Gastrocnemius medialis (tissue), 4 donors: Measurements from ENCODE around the gene FOXC2. TPM values are rescaled to one million over a fixed set of nuclear protein-coding genes. Genes with fewer than 3 reads are reported as not detected.
"Not testable (repeated sequence)": the region's sequence is repeated elsewhere in the genome, so short reads cannot be mapped to it uniquely, and the experiment has no call there.

Experiments
- ATAC-seq, 2 donors: fragments of 150-250 bp; one replicate each; pipeline ENCODE4 v1.9.1; 2016
- DNase-seq, 2 donors: peaks; one replicate each; pipeline ENCODE4 v3.0.0-alpha.2; 2019
- H3K27ac ChIP-seq, 4 donors: fragments of 200-600 bp; sonication (generic); 1 replicate in 1 of 4; 2 replicates in 3 of 4; pipeline ENCODE4 v1.5.1; 2016 to 2018; ENCODE audit warnings: mild to moderate bottlenecking in 2 of 4, moderate library complexity in 1 of 4
- H3K27me3 ChIP-seq, 3 donors: fragments of 200-600 bp; sonication (generic) in 2 of 3; 1 replicate in 1 of 3; 2 replicates in 2 of 3; pipeline versions ENCODE4 v1.5.1 to v1.6.0; 2016 to 2019; ENCODE audit warnings: mild to moderate bottlenecking in 1 of 3, moderate library complexity in 1 of 3
- H3K36me3 ChIP-seq, 2 donors: fragments of 200-600 bp; sonication (generic) in 1 of 2; one replicate each; pipeline ENCODE4 v1.5.1; 2017 to 2018
- H3K4me1 ChIP-seq, 2 donors: fragments of 200-600 bp; sonication (generic) in 1 of 2; one replicate each; pipeline ENCODE4 v1.5.1; 2016 to 2017; ENCODE audit warnings: mild to moderate bottlenecking in 2 of 2
- H3K4me3 ChIP-seq, 4 donors: fragments of 200-600 bp; sonication (generic) in 3 of 4; 1 replicate in 1 of 4; 2 replicates in 3 of 4; pipeline ENCODE4 v1.5.1; 2016 to 2019; ENCODE audit warnings: mild to moderate bottlenecking in 2 of 4
- H3K9me3 ChIP-seq, 3 donors: fragments of 200-600 bp; sonication (generic) in 2 of 3; 1 replicate in 1 of 3; 2 replicates in 2 of 3; pipeline ENCODE4 v1.5.1; 2016 to 2019
- CTCF ChIP-seq, 5 experiments: fragments of 450-650 bp in 3 of 5; fragments of 200-600 bp in 2 of 5; sonication (generic) in 2 of 5; IDR thresholded peaks in 4 of 5; conservative IDR thresholded peaks in 1 of 5; 1 replicate in 4 of 5; 2 replicates in 1 of 5; pipeline ENCODE4 v1.5.1; 2016 to 2019; ENCODE audit warnings: antibody characterized with exemption in 5 of 5, mild to moderate bottlenecking in 3 of 5, moderate library complexity in 3 of 5
- POLR2A ChIP-seq, 2 donors: fragments of 450-650 bp; IDR thresholded peaks; one replicate each; pipeline ENCODE4 v1.6.1; 2017; ENCODE audit warnings: antibody characterized with exemption in 2 of 2, mild to moderate bottlenecking in 2 of 2, moderate library complexity in 2 of 2
- in situ Hi-C, 4 donors: fragments of 200-750 bp; cut with MboI; loops; one replicate each; pipeline versions ENCODE4 v1.15.0 to v1.8.0; 2017; ENCODE audit warnings: low sequenced_read_pairs in 4 of 4
- intact Hi-C: fragments of 100-400 bp; cut with DNase I; formaldehyde crosslinking; loops from one replicate; pipeline ENCODE4 v1.15.1; 2023; ENCODE audit warnings: low total_unique reads
- total RNA-seq, 4 donors: library from RNA; depleted of rRNA; stranded (reverse); fragments of >200 nt; gene quantifications; one replicate each; pipeline versions ENCODE4 v1.1.0 to v1.2.3, GENCODE V29; 2016

Gene FOXC2
- total RNA-seq, 4 donors from 2014 or later, result 0.17 to 1.0 (median 0.29) TPM

GRCh38 chr16:86587487-86587886 lies 20.9 kb downstream of the FOXC2 start:
- peaks cover 1 to 7% (median 6%) of the 10 kb centered on the region in 3 donors for H3K27me3 ChIP-seq
- no peak overlapping the region for H3K4me3 ChIP-seq
- no peaks in the 10 kb centered on the region for H3K9me3 ChIP-seq
- H3K36me3 ChIP-seq, result no peaks in the 10 kb centered on the region
- no peak overlapping the region for H3K27ac ChIP-seq
- no peak for DNase-seq
- intact Hi-C loops, result no loop called here
- no peak for ATAC-seq
- in situ Hi-C loops, result loop anchor here in 3 of 4 donors (10.0 to 25.0 kb wide), 2 partner anchors 167 to 175 kb away; no protein-coding TSS in a partner anchor
- no peak for TF ChIP-seq CTCF (IDR thresholded peaks at IDR 0.05 in 4 of 5, conservative IDR thresholded peaks at IDR 0.05 in 1 of 5)
- no peak for TF ChIP-seq POLR2A (IDR thresholded peaks at IDR 0.05)
- peaks cover 0 to 10% of the 10 kb centered on the region in 2 donors for H3K4me1 ChIP-seq

GRCh38 chr16:86587955-86588354 lies 21.3 kb downstream of the FOXC2 start:
- peaks cover 6 to 11% (median 11%) of the 10 kb centered on the region in 3 donors for H3K27me3 ChIP-seq
- in situ Hi-C loops, result loop anchor here in 3 of 4 donors (10.0 to 25.0 kb wide), 2 partner anchors 167 to 174 kb away; no protein-coding TSS in a partner anchor
- intact Hi-C loops, DNase-seq, H3K9me3 ChIP-seq, H3K4me1 ChIP-seq, H3K4me3 ChIP-seq, H3K36me3 ChIP-seq, H3K27ac ChIP-seq, ATAC-seq: not testable (repeated sequence)

- Histone ChIP-seq H3K36me3 (no peaks in the 10 kb centered on the region), H3K9me3 (no peaks in the 10 kb centered on the region), H3K4me3 (no peak overlapping the region), H3K27me3 (peaks cover 14 to 37% (median 35%) of the 10 kb centered on the region in 3 donors), H3K4me1 (peaks cover 0 to 9% of the 10 kb centered on the region in 2 donors), H3K27ac (no peak overlapping the region)
- no peak for TF ChIP-seq CTCF (IDR thresholded peaks at IDR 0.05 in 4 of 5, conservative IDR thresholded peaks at IDR 0.05 in 1 of 5)
- TF ChIP-seq POLR2A (IDR thresholded peaks at IDR 0.05), result no peak
- DNase-seq (no peak), ATAC-seq (no peak)
- intact Hi-C loops (no loop called here), in situ Hi-C loops (loop anchor here in 2 of 4 donors (25.0 kb wide), 1 partner anchor 172 kb away; no protein-coding TSS in a partner anchor)
These were observed 24.0 kb downstream of the FOXC2 start for GRCh38 chr16:86590501-86591144.

- in situ Hi-C loops (loop anchor here in 2 of 4 donors (25.0 kb wide), 1 partner anchor 171 kb away; no protein-coding TSS in a partner anchor), intact Hi-C loops (no loop called here)
- no peak for TF ChIP-seq POLR2A (IDR thresholded peaks at IDR 0.05)
- TF ChIP-seq CTCF (IDR thresholded peaks at IDR 0.05 in 4 of 5, conservative IDR thresholded peaks at IDR 0.05 in 1 of 5), result no peak
- DNase-seq, result no peak
- ATAC-seq, result no peak
- no peak overlapping the region for H3K27ac ChIP-seq
- H3K27me3 ChIP-seq, result peaks cover 14 to 41% (median 36%) of the 10 kb centered on the region in 3 donors
- H3K4me1 ChIP-seq, result peaks cover 0 to 4% of the 10 kb centered on the region in 2 donors
- H3K4me3 ChIP-seq, result no peak overlapping the region
- H3K36me3 ChIP-seq, result no peaks in the 10 kb centered on the region
- no peaks in the 10 kb centered on the region for H3K9me3 ChIP-seq
These were observed 24.6 kb downstream of the FOXC2 start for GRCh38 chr16:86591270-86591669.

GRCh38 chr16:86593913-86594620 lies 27.4 kb downstream of the FOXC2 start:
- in situ Hi-C loops, result loop anchor here in 2 of 4 donors (25.0 kb wide), 1 partner anchor 168 kb away; no protein-coding TSS in a partner anchor
- no peak overlapping the region for H3K27ac ChIP-seq
- H3K27me3 ChIP-seq, result peaks cover 14 to 41% (median 36%) of the 10 kb centered on the region in 3 donors
- ATAC-seq, result no peak
- H3K9me3 ChIP-seq, result no peaks in the 10 kb centered on the region
- H3K4me3 ChIP-seq, result no peak overlapping the region
- DNase-seq, result no peak
- H3K4me1 ChIP-seq, result peaks cover 0 to 4% of the 10 kb centered on the region in 2 donors
- H3K36me3 ChIP-seq, result no peaks in the 10 kb centered on the region
- TF ChIP-seq CTCF (IDR thresholded peaks at IDR 0.05 in 4 of 5, conservative IDR thresholded peaks at IDR 0.05 in 1 of 5) (no peak), POLR2A (IDR thresholded peaks at IDR 0.05) (no peak)
- intact Hi-C loops, result no loop called here
